Right cardiac atrium (tissue), 5 donors: ENCODE data around the gene NR2F6. TPM values are rescaled to one million over a fixed set of nuclear protein-coding genes. Genes with fewer than 3 reads are reported as not detected.
"Not testable (repeated sequence)": the region's sequence is repeated elsewhere in the genome, so short reads cannot be mapped to it uniquely, and the experiment has no call there.

Source experiments
- ATAC-seq, 2 donors: fragments of 200-7000 bp; cut with Tn5 transposase; one replicate each; pipeline versions ENCODE4 v1.8.0 to v1.9.1; 2020; ENCODE audit warnings: moderate library complexity in 2 of 2, mild to moderate bottlenecking in 1 of 2
- DNase-seq, 3 donors: peaks; one replicate each; pipeline ENCODE4 v3.0.0-alpha.2; 2020
- H3K27ac ChIP-seq: one replicate; pipeline ENCODE4 v1.5.1; 2013; ENCODE audit warnings: mild to moderate bottlenecking, low read length, control low read depth, moderate library complexity
- H3K27me3 ChIP-seq: one replicate; pipeline ENCODE4 v1.6.1; 2013; ENCODE audit not compliant: control insufficient read depth, insufficient read depth
- H3K4me1 ChIP-seq: one replicate; pipeline ENCODE4 v1.6.1; 2013; ENCODE audit warnings: low read length; ENCODE audit not compliant: control insufficient read depth, insufficient read depth
- H3K4me3 ChIP-seq: one replicate; pipeline ENCODE4 v1.5.1; 2013; ENCODE audit warnings: low read length, control low read depth
- H3K9me3 ChIP-seq: one replicate; pipeline ENCODE4 v1.6.1; 2013; ENCODE audit warnings: low read length; ENCODE audit not compliant: control insufficient read depth
- WGBS: extraction: QIAGEN DNeasy Blood & Tissue Kit; methylation state at CpG from one replicate; pipeline ENCODE4 v1.1.7; 2013; 5-methylcytosine and 5-hydroxymethylcytosine counted together
- intact Hi-C, 4 donors: fragments of 100-400 bp; cut with DNase I; formaldehyde crosslinking; loops; one replicate each; pipeline versions ENCODE4 v1.11.0 to v1.14.0; 2022 to 2023
- polyA plus RNA-seq: library from polyadenylated mRNA; stranded (reverse); fragments of 200-250 nt; gene quantifications from one replicate; pipeline ENCODE4 v1.2.3, GENCODE V29; 2013
- total RNA-seq, 4 donors: library from RNA; stranded (reverse); fragmentation: NEBNext Ultra II Directional; extraction: Animal tissue kit (Norgen Biotek cat#: 25700); gene quantifications; one replicate each; pipeline ENCODE4 v1.2.1, GENCODE V29; 2021
- donor health status: healthy with polysubstance abuse.
- donor health status: DM: no; HTN: yes; CAD: no.
- donor health status: DM: no; HTN: no; CAD: no.
- donor health status: DM: no; HTN: yes; CAD: no; lungs with severe emphysema.
- donor health status: DM: yes; HTN: yes; CAD: no.

NR2F6 gene
- total and polyA plus RNA-seq, 5 donors, result 28.6 to 57.5 (median 45.1) TPM

DNA sequence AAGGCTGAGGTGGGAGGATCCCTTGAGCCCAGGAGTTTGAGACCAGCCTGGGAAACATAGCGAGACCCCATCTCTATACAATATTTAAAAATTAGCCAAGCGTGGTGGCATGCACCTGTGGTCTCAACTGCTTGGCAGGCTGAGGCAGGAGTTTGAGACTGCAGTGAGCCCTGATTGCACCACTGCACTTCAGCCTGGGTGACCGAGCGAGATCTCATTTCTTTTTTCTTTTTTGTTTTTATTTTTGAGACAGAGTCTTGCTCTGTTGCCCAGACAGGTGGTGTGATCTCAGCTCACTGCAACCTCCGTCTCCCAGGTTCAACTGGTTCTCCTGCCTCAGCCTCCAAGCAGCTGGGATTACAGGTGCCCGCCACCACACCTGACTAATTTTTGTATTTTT, 54.0 kb downstream of the NR2F6 start:
- ATAC-seq, H3K9me3 ChIP-seq, H3K27ac ChIP-seq, H3K27me3 ChIP-seq, H3K4me1 ChIP-seq, H3K4me3 ChIP-seq, DNase-seq, intact Hi-C loops: not testable (repeated sequence)
- 89% methylated on average over 6 of the region's 6 CpGs for WGBS

- Histone ChIP-seq H3K9me3 (no peaks in the 10 kb centered on the region), H3K4me3 (no peak overlapping the region), H3K4me1 (no peaks in the 10 kb centered on the region), H3K27me3 (no peaks in the 10 kb centered on the region), H3K27ac (no peak overlapping the region)
- ATAC-seq, result no peak
- no peak for DNase-seq
- WGBS, result 91% methylated on average over 8 of the region's 8 CpGs
- intact Hi-C loops, result loop anchor here in 1 of 4 donors (5.0 kb wide), 1 partner anchor 378 kb away; no protein-coding TSS in a partner anchor
Measured at GRCh38 chr19:17185590-17185989, 60.1 kb downstream of the NR2F6 start.

GRCh38 chr19:17184371-17184841, 61.3 kb downstream of the NR2F6 start:
- no peak for DNase-seq
- WGBS, result 87% methylated on average over 12 of the region's 12 CpGs
- H3K4me3 ChIP-seq, result no peak overlapping the region
- peak in 1 of 2 donors; percentile 42 for ATAC-seq
- no peaks in the 10 kb centered on the region for H3K27me3 ChIP-seq
- H3K4me1 ChIP-seq, result no peaks in the 10 kb centered on the region
- no peaks in the 10 kb centered on the region for H3K9me3 ChIP-seq
- H3K27ac ChIP-seq, result no peak overlapping the region
- intact Hi-C loops, result no loop called here

DNA sequence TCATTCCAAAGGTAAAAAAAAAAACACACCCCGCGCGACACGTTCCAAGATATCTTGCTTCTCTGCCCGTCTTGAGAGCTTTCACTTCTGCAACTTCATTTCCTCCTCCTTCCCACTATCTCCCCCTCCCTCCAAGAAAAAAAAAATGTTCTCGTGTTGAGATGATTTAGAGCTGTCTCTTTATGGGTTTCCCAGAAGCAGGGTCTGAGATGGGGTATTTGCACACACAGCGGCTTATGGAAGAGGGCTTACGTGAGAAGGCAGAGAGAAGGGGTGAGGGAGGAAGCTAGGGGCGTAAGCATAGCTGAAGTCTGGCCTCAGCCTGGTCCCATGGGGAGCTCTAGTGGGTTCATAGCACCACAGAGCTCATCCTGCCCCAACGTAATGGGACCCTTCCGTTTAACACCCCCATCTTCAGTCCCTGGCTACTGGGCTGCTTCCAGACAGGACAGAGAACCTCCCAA, 61.8 kb downstream of the NR2F6 start:
- Histone ChIP-seq H3K9me3 (no peaks in the 10 kb centered on the region), H3K4me1 (no peaks in the 10 kb centered on the region), H3K27me3 (no peaks in the 10 kb centered on the region), H3K27ac (no peak overlapping the region), H3K4me3 (no peak overlapping the region)
- ATAC-seq (no peak), DNase-seq (no peak)
- WGBS, result 77% methylated on average over 11 of the region's 11 CpGs
- intact Hi-C loops, result no loop called here

GRCh38 chr19:17183271-17183761, 62.4 kb downstream of the NR2F6 start:
- H3K9me3 ChIP-seq, result no peaks in the 10 kb centered on the region
- no peak overlapping the region for H3K27ac ChIP-seq
- WGBS, result 78% methylated on average over 14 of the region's 14 CpGs
- DNase-seq (no peak), ATAC-seq (no peak)
- H3K4me3 ChIP-seq, result no peak overlapping the region
- intact Hi-C loops, result no loop called here
- H3K4me1 ChIP-seq, result no peaks in the 10 kb centered on the region
- H3K27me3 ChIP-seq, result no peaks in the 10 kb centered on the region

Other genes with a start within 250 kb of the NR2F6 start
- 10 to 100 TPM in 1 of 4 donors, 1 to 10 TPM in 3; 2.4 to 11.8 (median 8.0) TPM for gene CPAMD8, start 219.1 kb downstream of the NR2F6 start, total RNA-seq
- 19.7 TPM for gene CPAMD8, start 219.1 kb downstream of the NR2F6 start, polyA plus RNA-seq
- gene HAUS8, start 170.5 kb downstream of the NR2F6 start, total RNA-seq, result 1 to 10 TPM; 3.3 to 6.1 (median 5.6) TPM
- 4.7 TPM for gene HAUS8, start 170.5 kb downstream of the NR2F6 start, polyA plus RNA-seq
- 10 to 100 TPM; 31.5 to 42.1 (median 36.6) TPM for gene MYO9B, start 170.1 kb downstream of the NR2F6 start, total RNA-seq
- 30.0 TPM for gene MYO9B, start 170.1 kb downstream of the NR2F6 start, polyA plus RNA-seq
- 10 to 100 TPM; 19.6 to 29.1 (median 27.7) TPM for gene USE1, start 30.6 kb downstream of the NR2F6 start, total RNA-seq
- gene USE1, start 30.6 kb downstream of the NR2F6 start, polyA plus RNA-seq, result 49.7 TPM
- gene OCEL1, start 19.7 kb downstream of the NR2F6 start, total RNA-seq, result 10 to 100 TPM; 16.5 to 27.8 (median 22.6) TPM
- gene OCEL1, start 19.7 kb downstream of the NR2F6 start, polyA plus RNA-seq, result 37.5 TPM
- 1 to 10 TPM; 2.7 to 5.6 (median 3.5) TPM for gene USHBP1, start 18.8 kb upstream of the NR2F6 start, total RNA-seq
- gene USHBP1, start 18.8 kb upstream of the NR2F6 start, polyA plus RNA-seq, result 10.1 TPM
- 10 to 100 TPM; 70.0 to 80.6 (median 75.4) TPM for gene BABAM1, start 21.5 kb upstream of the NR2F6 start, total RNA-seq
- 80.7 TPM for gene BABAM1, start 21.5 kb upstream of the NR2F6 start, polyA plus RNA-seq
- under 1 TPM; 0.11 to 0.53 (median 0.21) TPM for gene ANKLE1, start 36.0 kb upstream of the NR2F6 start, total RNA-seq
- gene ANKLE1, start 36.0 kb upstream of the NR2F6 start, polyA plus RNA-seq, result 0.18 TPM
- 10 to 100 TPM; 12.7 to 17.0 (median 14.3) TPM for gene ABHD8, start 57.5 kb upstream of the NR2F6 start, total RNA-seq
- 15.8 TPM for gene ABHD8, start 57.5 kb upstream of the NR2F6 start, polyA plus RNA-seq
- 100 to 1,000 TPM; 131 to 180 (median 164) TPM for gene MRPL34, start 60.0 kb upstream of the NR2F6 start, total RNA-seq
- gene MRPL34, start 60.0 kb upstream of the NR2F6 start, polyA plus RNA-seq, result 321 TPM
- gene DDA1, start 63.6 kb upstream of the NR2F6 start, total RNA-seq, result 10 to 100 TPM; 29.7 to 33.6 (median 30.8) TPM
- gene DDA1, start 63.6 kb upstream of the NR2F6 start, polyA plus RNA-seq, result 92.5 TPM
- gene ANO8, start 88.9 kb upstream of the NR2F6 start, total RNA-seq, result 10 to 100 TPM in 1 of 4 donors, 1 to 10 TPM in 3; 7.1 to 10.9 (median 8.7) TPM
- 7.8 TPM for gene ANO8, start 88.9 kb upstream of the NR2F6 start, polyA plus RNA-seq
- gene GTPBP3, start 91.6 kb upstream of the NR2F6 start, total RNA-seq, result 10 to 100 TPM in 2 of 4 donors, 1 to 10 TPM in 2; 7.9 to 11.3 (median 10.3) TPM
- gene GTPBP3, start 91.6 kb upstream of the NR2F6 start, polyA plus RNA-seq, result 8.4 TPM
- gene PLVAP, start 131.4 kb upstream of the NR2F6 start, total RNA-seq, result 100 to 1,000 TPM; 105 to 113 (median 108) TPM
- 81.7 TPM for gene PLVAP, start 131.4 kb upstream of the NR2F6 start, polyA plus RNA-seq
- gene CCDC194, start 148.3 kb upstream of the NR2F6 start, total RNA-seq, result under 1 TPM in 1 of 4 donors, not detected in 3; 0.43 TPM
- not detected for gene CCDC194, start 148.3 kb upstream of the NR2F6 start, polyA plus RNA-seq
- 10 to 100 TPM; 32.3 to 56.3 (median 39.6) TPM for gene BST2, start 159.7 kb upstream of the NR2F6 start, total RNA-seq
- 45.1 TPM for gene BST2, start 159.7 kb upstream of the NR2F6 start, polyA plus RNA-seq
- gene MVB12A, start 174.1 kb upstream of the NR2F6 start, total RNA-seq, result 10 to 100 TPM; 20.6 to 27.2 (median 23.4) TPM
- gene MVB12A, start 174.1 kb upstream of the NR2F6 start, polyA plus RNA-seq, result 30.5 TPM
- under 1 TPM in 3 of 4 donors, not detected in 1; 0.22 to 0.42 (median 0.34) TPM for gene TMEM221, start 202.7 kb upstream of the NR2F6 start, total RNA-seq
- 0.43 TPM for gene TMEM221, start 202.7 kb upstream of the NR2F6 start, polyA plus RNA-seq
- under 1 TPM in 2 of 4 donors, not detected in 2; 0.29 to 0.45 TPM for gene NXNL1, start 215.0 kb upstream of the NR2F6 start, total RNA-seq
- gene NXNL1, start 215.0 kb upstream of the NR2F6 start, polyA plus RNA-seq, result 0.63 TPM
- 10 to 100 TPM; 28.2 to 63.6 (median 42.9) TPM for gene SLC27A1, start 224.6 kb upstream of the NR2F6 start, total RNA-seq
- 36.8 TPM for gene SLC27A1, start 224.6 kb upstream of the NR2F6 start, polyA plus RNA-seq